Measurements from ENCODE around the gene TBC1D10A.

Gene TBC1D10A

DNA sequence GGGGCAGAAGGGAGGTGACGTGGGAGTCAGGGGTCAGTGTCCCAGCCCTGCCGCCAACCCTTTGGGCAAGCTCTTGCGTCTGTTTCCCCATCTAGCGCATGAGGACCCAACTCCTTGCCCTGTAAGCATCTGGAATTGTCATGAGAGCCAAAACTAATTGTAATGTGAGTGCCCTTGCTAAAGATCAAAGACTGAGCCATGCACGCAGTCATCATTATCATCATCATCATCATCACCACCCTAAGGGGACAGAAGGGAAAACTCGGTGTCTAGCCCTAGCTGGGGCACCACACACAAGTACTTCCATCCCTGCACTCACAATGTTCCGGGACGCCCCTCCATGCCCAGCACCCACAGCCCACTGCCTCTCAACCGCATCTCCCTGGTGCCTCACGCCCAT lies 82.7 kb downstream of the TBC1D10A start:
- TF ChIP-seq ZFX (IDR thresholded peaks at IDR 0.05; ENCODE audit: borderline replicate concordance) (no peak), CTCF (IDR thresholded peaks at IDR 0.05) (no peak)
- H3K27ac ChIP-seq, result no peak overlapping the region

DNA sequence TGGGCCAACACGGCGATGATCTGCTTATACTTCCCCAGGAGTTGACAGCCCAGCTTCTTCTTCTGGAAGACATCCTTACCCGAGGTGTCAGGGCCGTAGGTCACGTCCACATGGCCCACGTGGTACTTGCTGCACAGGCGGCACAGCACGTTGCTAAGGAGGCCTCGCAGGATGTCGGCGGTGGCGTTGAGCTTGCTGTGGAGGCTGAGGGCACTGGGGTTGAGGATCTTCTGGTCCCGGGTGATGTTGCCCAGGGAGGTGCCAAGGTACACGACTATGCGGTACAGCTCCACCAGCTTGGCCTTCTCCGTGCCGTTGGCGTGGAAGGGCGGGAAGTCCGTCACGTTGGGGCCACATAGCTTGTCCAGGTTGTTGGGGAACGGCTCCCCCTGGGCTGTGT lies 83.1 kb downstream of the TBC1D10A start:
- TF ChIP-seq CTCF (IDR thresholded peaks at IDR 0.05), result no peak
- TF ChIP-seq ZFX (IDR thresholded peaks at IDR 0.05; ENCODE audit: borderline replicate concordance), result no peak

More for the DNA sequence above, 83.1 kb downstream of the TBC1D10A start:
- no peak overlapping the region for H3K27ac ChIP-seq

Data from 22Rv1 (cell line).